NCI-H2196 (cell line): ENCODE results near the gene ERICH3.
"Not testable (repeated sequence)": the region's sequence is repeated elsewhere in the genome, so short reads cannot be mapped to it uniquely, and the experiment has no call there.

Experiments used
- DNase-seq: peaks from one replicate; lab custom pipeline; 2025; ENCODE audit not compliant: unreplicated experiment; lab: John Stamatoyannopoulos, UW

The ERICH3 gene

GRCh38 chr1:74681449-74681848 lies 7.9 kb upstream of the ERICH3 start:
- no peak for DNase-seq

- DNase-seq = no peak
These were observed 7.4 kb upstream of the ERICH3 start for GRCh38 chr1:74681001-74681400.

GRCh38 chr1:74679811-74680210 lies 6.2 kb upstream of the ERICH3 start:
- no peak for DNase-seq

GRCh38 chr1:74677926-74678325 lies 4.3 kb upstream of the ERICH3 start:
- no peak for DNase-seq

DNA sequence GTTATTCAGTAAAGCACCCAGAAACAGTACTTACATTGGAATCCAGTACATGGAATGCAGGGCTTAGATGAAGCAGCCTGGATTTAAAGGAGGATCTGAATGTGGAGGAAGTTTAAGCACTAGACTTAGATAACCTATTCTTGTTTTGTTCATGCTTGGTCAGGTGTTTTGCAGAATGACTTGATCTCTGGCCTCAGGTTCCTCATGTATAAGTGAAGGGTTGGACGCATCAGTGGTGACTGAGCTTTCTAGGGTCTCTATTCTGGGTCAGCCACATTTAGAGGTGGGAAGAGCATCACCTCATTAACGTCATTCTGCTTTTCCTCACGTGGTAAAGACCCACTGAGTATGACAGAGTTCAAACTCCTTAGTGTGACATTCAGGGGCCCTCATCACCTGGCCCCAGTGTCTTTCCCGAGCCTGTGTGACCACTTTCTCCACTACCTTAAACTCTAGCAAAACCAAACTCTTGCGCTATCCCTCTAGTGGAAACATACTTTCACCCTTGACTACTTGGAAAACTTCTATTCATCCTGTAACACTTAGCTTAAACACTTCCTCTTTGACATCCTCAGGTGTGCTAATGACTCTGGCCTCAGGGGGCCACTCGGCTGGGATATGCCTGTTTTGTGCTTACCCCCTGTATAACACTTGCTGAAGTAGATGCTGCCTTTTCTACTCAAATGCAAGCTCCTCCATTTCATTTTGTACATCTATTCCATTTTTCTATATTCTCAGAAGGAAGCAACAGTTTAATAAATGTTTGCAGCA lies 871 bp upstream of the ERICH3 start:
- DNase-seq = no peak

DNA sequence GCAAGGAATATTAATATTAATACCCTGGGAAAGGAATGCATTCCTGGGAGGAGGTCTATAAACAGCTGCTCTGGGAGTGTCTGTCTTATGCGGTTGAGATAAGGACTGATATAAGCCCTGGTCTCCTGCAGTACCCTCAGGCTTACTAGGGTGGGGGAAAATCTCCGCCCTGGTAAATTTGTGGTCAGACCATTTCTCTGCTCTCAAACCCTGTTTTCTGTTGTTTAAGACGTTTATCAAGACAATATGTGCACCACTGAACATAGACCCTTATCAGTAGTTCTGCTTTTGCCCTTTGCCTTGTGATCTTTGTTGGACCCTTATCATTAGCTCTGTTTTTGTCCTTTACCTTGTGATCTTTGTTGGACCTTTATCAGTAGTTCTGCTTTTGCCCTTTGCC lies 2.7 kb downstream of the ERICH3 start:
- DNase-seq = not testable (repeated sequence)

DNA sequence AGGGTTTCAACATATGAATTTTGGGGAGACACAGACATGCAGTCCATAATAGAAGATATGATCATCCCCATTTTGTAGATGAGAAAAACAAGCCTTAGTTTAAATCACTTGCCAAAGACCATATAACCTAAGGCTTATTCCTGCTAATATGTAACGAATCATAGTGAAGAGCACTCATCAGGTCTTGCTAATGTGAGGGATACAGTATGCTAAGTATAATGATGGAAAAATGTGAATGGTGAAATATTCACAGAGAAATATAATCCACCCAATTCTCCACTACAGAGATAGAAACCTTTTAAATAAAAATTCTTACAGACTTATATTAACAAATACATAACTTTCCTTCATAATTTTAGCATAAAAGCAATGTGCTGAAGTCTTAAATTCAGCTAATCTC lies 18.9 kb downstream of the ERICH3 start:
- no peak for DNase-seq

- no peak for DNase-seq
These were observed 20.9 kb downstream of the ERICH3 start for GRCh38 chr1:74652711-74653139.

DNA sequence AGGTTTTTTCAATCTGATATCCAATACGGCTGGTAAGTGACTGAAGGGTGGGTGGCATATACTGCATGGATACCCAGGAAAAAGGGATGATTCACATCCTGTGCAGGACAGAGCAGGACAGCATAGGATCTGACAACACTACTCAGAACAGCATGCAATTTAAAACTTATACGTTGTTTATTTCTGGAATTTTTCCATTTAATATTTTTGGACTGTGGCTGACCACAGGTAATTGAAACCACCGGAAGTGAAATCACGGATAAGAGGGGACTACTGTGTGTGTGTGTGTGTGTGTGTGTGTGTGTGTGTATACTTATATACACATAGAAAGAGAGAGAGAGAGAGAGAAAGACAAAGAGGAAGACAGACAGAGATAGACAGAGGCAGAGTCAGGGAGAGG lies 23.0 kb downstream of the ERICH3 start:
- no peak for DNase-seq

DNA sequence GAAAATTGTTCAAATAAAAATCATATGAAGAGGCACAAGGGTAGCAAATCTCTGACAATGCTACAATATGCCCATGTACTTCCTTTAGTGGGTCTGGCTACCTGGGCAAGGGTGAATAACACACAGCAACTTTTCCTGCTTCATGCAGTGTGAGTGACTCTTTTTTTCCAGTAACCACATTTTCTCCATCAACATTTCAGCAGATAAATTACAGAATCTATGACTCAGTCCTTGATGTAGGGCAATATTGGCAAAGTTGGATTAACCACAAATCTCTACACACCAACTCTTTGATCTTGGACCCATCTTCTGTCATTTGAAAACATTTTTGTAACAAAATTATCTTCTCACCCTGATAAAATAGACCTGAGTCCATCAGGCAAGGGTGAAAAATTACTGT lies 31.7 kb downstream of the ERICH3 start:
- no peak for DNase-seq

- no peak for DNase-seq
These were observed 32.4 kb downstream of the ERICH3 start for GRCh38 chr1:74641161-74641560.

- no peak for DNase-seq
These were observed 36.3 kb downstream of the ERICH3 start for GRCh38 chr1:74637296-74637695.

DNA sequence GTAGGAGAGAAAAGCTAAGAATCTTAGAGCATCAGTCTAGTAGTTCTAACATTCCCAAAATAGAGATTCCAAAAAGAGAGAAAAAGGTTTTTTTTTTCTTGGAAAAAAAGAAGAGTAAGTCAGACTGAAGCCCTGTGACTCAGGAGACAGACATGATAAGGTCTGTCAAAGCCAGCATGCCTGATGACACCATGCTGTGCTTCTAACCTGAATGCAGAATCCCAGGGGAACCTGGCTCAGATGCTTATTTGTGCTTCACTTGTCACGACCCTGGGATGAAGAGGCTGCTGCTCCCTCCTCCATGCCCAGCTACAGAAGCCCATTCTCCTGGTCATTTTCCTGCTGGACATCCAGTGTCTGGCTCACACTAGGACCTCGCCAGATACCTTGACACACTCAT lies 44.3 kb downstream of the ERICH3 start:
- DNase-seq = no peak

- DNase-seq = no peak
These were observed 49.9 kb downstream of the ERICH3 start for GRCh38 chr1:74623716-74624115.

DNA sequence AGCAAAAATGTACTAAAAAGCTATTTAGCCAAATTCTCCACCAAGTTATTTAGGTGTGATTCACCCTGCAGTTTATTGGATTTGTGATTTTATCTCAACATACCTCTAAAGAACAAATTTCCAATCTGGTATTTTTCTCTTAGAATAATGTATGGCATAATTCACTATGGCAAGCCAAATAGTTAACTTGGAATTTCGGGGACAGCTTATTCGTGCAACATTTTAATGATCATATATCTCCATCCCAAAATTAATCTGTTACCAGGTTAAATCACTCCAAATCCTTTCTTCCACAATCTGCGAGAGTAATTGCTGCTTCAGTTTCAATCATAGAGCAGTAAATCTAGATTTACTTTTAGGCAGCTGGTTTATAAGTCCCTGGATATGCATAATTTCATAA lies 53.4 kb downstream of the ERICH3 start:
- no peak for DNase-seq

GRCh38 chr1:74618974-74619373 lies 54.6 kb downstream of the ERICH3 start:
- DNase-seq = no peak

- no peak for DNase-seq
These were observed 59.7 kb downstream of the ERICH3 start for GRCh38 chr1:74613894-74614293.

DNA sequence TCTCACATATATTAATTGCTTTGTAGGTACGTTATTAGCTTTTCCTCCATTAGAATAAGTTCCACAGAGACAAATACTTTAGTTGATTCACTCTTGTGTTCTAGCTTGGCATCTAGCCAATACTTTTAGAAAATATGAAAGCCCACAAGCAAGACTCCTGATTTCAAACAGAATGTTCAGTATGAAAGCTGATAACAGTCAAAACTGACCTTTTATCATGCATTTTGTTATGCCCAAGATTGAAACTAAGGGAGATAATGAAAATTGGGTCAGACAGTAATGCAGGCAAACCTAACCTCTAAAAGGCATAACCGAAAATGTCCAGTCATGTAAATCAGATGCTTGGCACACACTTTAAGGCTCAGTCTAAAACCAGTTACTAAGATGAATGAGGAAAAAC lies 61.7 kb downstream of the ERICH3 start:
- DNase-seq = no peak

DNA sequence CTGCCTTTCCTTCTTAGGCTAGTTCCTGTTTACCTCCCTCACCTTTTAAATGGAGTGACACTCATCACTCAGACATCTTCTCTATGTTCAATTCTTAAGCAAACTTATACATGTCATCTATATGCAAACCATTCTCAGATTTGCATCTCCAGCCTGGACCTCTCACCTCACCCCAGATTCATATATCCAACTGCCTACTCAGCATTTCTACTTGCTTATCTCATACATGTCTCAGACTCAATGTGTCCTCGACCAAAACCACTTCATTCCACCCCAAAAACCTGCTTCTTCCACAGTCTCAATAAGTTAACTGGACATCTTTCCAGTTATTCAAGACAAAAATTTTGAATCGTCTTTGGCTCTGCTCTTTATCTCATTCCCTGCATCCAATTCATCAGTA lies 62.6 kb downstream of the ERICH3 start:
- DNase-seq = no peak

DNA sequence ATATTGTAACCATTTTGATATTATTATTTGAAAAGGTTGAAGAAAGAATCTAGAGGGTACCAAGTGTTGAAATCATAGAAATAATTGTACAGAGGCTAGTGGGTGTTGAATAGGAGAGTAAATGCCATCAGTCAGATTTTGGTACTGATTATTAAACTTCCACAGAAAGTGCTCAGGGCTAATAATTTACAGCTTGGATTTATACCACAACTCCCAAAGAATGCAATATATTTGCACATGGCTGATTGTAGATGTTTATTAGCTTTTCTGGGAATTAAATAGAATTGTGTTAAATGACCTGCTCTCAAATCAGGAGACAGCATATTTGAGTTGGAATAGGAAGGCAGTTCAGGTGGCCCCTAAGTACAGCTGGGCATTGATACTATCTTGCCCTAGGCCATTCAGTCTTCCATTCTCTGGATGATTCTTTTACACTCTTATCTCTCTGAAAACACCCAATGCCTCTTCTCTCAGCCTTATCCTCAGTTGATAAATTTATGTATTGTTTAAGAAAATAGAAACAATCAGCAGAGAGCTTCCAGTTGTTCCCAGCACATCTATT lies 63.7 kb downstream of the ERICH3 start:
- DNase-seq = no peak

- no peak for DNase-seq
These were observed 76.9 kb downstream of the ERICH3 start for GRCh38 chr1:74596717-74597116.

- no peak for DNase-seq
These were observed 79.4 kb downstream of the ERICH3 start for GRCh38 chr1:74593887-74594866.
